ENCODE data around the gene AGAP1. TPM values are rescaled to one million over a fixed set of nuclear protein-coding genes. Genes with fewer than 3 reads are reported as not detected.

AGAP1 gene
- total RNA-seq, 1 donor from 2014 or later = 39.0 TPM

- H3K27ac Mint-ChIP-seq (ENCODE audit: unreplicated experiment) = no peak overlapping the region
- H3K27me3 Mint-ChIP-seq (ENCODE audit: low read depth) = no peaks in the 10 kb centered on the region
- no peaks in the 10 kb centered on the region for H3K4me1 Mint-ChIP-seq (ENCODE audit: low read depth)
- no peak for DNase-seq (ENCODE audit: low spot score)
- peaks cover 10% of the 10 kb centered on the region for H3K36me3 Mint-ChIP-seq (ENCODE audit: low read depth)
- H3K4me3 Mint-ChIP-seq (ENCODE audit: unreplicated experiment) = no peak overlapping the region
- H3K9me3 Mint-ChIP-seq (ENCODE audit: low read depth) = peaks cover 2% of the 10 kb centered on the region
- TF ChIP-seq, protein P1, sequence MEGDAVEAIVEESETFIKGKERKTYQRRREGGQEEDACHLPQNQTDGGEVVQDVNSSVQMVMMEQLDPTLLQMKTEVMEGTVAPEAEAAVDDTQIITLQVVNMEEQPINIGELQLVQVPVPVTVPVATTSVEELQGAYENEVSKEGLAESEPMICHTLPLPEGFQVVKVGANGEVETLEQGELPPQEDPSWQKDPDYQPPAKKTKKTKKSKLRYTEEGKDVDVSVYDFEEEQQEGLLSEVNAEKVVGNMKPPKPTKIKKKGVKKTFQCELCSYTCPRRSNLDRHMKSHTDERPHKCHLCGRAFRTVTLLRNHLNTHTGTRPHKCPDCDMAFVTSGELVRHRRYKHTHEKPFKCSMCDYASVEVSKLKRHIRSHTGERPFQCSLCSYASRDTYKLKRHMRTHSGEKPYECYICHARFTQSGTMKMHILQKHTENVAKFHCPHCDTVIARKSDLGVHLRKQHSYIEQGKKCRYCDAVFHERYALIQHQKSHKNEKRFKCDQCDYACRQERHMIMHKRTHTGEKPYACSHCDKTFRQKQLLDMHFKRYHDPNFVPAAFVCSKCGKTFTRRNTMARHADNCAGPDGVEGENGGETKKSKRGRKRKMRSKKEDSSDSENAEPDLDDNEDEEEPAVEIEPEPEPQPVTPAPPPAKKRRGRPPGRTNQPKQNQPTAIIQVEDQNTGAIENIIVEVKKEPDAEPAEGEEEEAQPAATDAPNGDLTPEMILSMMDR (IDR thresholded peaks at IDR 0.05) = no peak
Observed at GRCh38 chr2:235835810-235836209, 342.0 kb downstream of the AGAP1 start.

DNA sequence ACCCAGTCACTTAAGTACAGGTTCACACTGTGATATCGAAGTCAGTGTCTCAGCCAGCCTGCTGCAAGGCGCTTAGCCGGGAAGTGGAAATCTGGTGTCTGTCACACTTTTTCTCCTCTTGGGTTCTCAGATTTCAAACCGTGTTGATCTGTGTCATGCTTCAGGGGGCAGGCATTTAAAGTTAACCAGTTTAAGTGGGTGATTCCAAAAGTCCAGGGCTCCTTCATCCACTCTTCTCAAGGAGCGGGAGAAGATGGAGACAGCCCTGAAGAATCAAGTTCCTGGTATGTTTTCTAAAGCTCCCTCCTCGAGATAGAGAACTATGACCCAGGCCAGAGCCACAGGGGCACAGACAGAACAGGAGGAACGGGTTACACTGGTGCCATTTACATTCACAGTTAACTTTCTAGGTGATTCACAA lies 342.7 kb downstream of the AGAP1 start:
- H3K36me3 Mint-ChIP-seq (ENCODE audit: low read depth) = peaks cover 10% of the 10 kb centered on the region
- no peaks in the 10 kb centered on the region for H3K4me1 Mint-ChIP-seq (ENCODE audit: low read depth)
- DNase-seq (ENCODE audit: low spot score) = no peak
- no peaks in the 10 kb centered on the region for H3K27me3 Mint-ChIP-seq (ENCODE audit: low read depth)
- no peak overlapping the region for H3K4me3 Mint-ChIP-seq (ENCODE audit: unreplicated experiment)
- H3K27ac Mint-ChIP-seq (ENCODE audit: unreplicated experiment) = no peak overlapping the region
- TF ChIP-seq, protein P1 (IDR thresholded peaks at IDR 0.05) = no peak
- H3K9me3 Mint-ChIP-seq (ENCODE audit: low read depth) = no peaks in the 10 kb centered on the region

- Mint-ChIP-seq H3K27ac (ENCODE audit: unreplicated experiment) (no peak overlapping the region), H3K9me3 (ENCODE audit: low read depth) (no peaks in the 10 kb centered on the region), H3K27me3 (ENCODE audit: low read depth) (no peaks in the 10 kb centered on the region), H3K4me1 (ENCODE audit: low read depth) (no peaks in the 10 kb centered on the region), H3K4me3 (ENCODE audit: unreplicated experiment) (no peak overlapping the region), H3K36me3 (ENCODE audit: low read depth) (peaks cover 6% of the 10 kb centered on the region)
- no peak for DNase-seq (ENCODE audit: low spot score)
- TF ChIP-seq, protein P1 (IDR thresholded peaks at IDR 0.05) = no peak
Observed at GRCh38 chr2:235839226-235839625, 345.4 kb downstream of the AGAP1 start.

DNA sequence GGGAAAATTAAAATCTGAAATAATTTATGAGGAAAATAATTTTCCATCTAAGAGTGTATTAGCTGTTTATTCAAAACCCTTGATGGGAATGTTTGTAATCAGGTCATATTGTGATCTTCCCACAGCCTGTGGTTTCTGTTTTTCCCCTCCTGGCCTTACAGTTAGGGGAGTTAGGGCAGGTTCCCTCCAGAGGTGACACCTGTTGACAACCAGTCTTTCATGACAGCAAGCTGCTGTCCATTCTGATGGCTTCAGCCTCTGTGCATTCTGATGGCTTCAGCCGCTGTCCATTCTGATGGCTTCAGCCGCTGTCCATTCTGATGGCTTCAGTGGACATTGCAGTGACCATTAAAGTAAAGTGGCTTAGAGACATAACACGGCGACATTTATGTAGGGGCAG lies 346.1 kb downstream of the AGAP1 start:
- DNase-seq (ENCODE audit: low spot score) = no peak
- peaks cover 5% of the 10 kb centered on the region for H3K36me3 Mint-ChIP-seq (ENCODE audit: low read depth)
- H3K27ac Mint-ChIP-seq (ENCODE audit: unreplicated experiment) = no peak overlapping the region
- no peaks in the 10 kb centered on the region for H3K4me1 Mint-ChIP-seq (ENCODE audit: low read depth)
- H3K4me3 Mint-ChIP-seq (ENCODE audit: unreplicated experiment) = no peak overlapping the region
- no peaks in the 10 kb centered on the region for H3K27me3 Mint-ChIP-seq (ENCODE audit: low read depth)
- TF ChIP-seq, protein P1 (IDR thresholded peaks at IDR 0.05) = no peak
- no peaks in the 10 kb centered on the region for H3K9me3 Mint-ChIP-seq (ENCODE audit: low read depth)

- Mint-ChIP-seq H3K4me1 (ENCODE audit: low read depth) (no peaks in the 10 kb centered on the region), H3K27ac (ENCODE audit: unreplicated experiment) (no peak overlapping the region), H3K36me3 (ENCODE audit: low read depth) (peaks cover 7% of the 10 kb centered on the region), H3K9me3 (ENCODE audit: low read depth) (no peaks in the 10 kb centered on the region), H3K4me3 (ENCODE audit: unreplicated experiment) (no peak overlapping the region), H3K27me3 (ENCODE audit: low read depth) (no peaks in the 10 kb centered on the region)
- DNase-seq (ENCODE audit: low spot score) = no peak
- TF ChIP-seq, protein P1 (IDR thresholded peaks at IDR 0.05) = no peak
Observed at GRCh38 chr2:235841863-235842262, 348.0 kb downstream of the AGAP1 start.
